ENCODE data around the gene POLR3K.

GRCh38 chr16:62283-62967 lies 9.0 kb upstream of the POLR3K start:
- TF ChIP-seq POLR2A (IDR thresholded peaks at IDR 0.05; ENCODE audit: low read depth, low read length): no peak
- TF ChIP-seq POLR2AphosphoS5 (IDR thresholded peaks at IDR 0.05; ENCODE audit: insufficient read depth, low read depth, low read length): no peak
- TF ChIP-seq, protein P1, sequence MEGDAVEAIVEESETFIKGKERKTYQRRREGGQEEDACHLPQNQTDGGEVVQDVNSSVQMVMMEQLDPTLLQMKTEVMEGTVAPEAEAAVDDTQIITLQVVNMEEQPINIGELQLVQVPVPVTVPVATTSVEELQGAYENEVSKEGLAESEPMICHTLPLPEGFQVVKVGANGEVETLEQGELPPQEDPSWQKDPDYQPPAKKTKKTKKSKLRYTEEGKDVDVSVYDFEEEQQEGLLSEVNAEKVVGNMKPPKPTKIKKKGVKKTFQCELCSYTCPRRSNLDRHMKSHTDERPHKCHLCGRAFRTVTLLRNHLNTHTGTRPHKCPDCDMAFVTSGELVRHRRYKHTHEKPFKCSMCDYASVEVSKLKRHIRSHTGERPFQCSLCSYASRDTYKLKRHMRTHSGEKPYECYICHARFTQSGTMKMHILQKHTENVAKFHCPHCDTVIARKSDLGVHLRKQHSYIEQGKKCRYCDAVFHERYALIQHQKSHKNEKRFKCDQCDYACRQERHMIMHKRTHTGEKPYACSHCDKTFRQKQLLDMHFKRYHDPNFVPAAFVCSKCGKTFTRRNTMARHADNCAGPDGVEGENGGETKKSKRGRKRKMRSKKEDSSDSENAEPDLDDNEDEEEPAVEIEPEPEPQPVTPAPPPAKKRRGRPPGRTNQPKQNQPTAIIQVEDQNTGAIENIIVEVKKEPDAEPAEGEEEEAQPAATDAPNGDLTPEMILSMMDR (IDR thresholded peaks at IDR 0.05; ENCODE audit: extremely low read depth in 1 of 2, insufficient read depth in 1 of 2, low read depth in 1 of 2, low read length in 2 of 2): no peak
- no peak for TF ChIP-seq EZH2 (IDR thresholded peaks at IDR 0.05; ENCODE audit: borderline replicate concordance, low read depth, low read length, severe bottlenecking)
- no peak for TF ChIP-seq MYC (IDR thresholded peaks at IDR 0.05; ENCODE audit: low read depth, low read length)
- TF ChIP-seq GATA2 (IDR thresholded peaks at IDR 0.05; ENCODE audit: insufficient read depth, insufficient read length, low read depth, low read length): no peak
- TF ChIP-seq, protein P2, sequence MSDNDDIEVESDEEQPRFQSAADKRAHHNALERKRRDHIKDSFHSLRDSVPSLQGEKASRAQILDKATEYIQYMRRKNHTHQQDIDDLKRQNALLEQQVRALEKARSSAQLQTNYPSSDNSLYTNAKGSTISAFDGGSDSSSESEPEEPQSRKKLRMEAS (IDR thresholded peaks at IDR 0.05; ENCODE audit: insufficient read depth, insufficient read length): no peak

Data from endothelial cell of umbilical vein (primary cell).